SK-N-SH (cell line): ENCODE data around the gene BCAP31. TPM values are rescaled to one million over a fixed set of nuclear protein-coding genes. Genes with fewer than 3 reads are reported as not detected.
"Not testable (repeated sequence)": the region's sequence is repeated elsewhere in the genome, so short reads cannot be mapped to it uniquely, and the experiment has no call there.

Source experiments
- CTCF ChIA-PET: fragments of 300-600, 350-600 bp; formaldehyde crosslinking; extraction: SDS; loops from one replicate; lab custom pipeline; 2021; lab: Yijun Ruan, JAX
- POLR2A ChIA-PET: fragments of 350-600 bp; sonication (Branson Sonifier 250); formaldehyde crosslinking; extraction: SDS; loops from one replicate; lab custom pipeline; 2020; ENCODE audit warnings: antibody characterized with exemption, inconsistent platforms; lab: Yijun Ruan, JAX
- DNase-seq: peaks from one replicate; pipeline ENCODE4 v3.0.0; 2012
- H2AFZ ChIP-seq: fragments of 200-600 bp; sonication (generic); 2 replicates; pipeline ENCODE4 v1.8.1; 2016; ENCODE audit warnings: antibody characterized with exemption, mild to moderate bottlenecking, low read depth
- H3F3A ChIP-seq: fragments of 200-600 bp; sonication (generic); replicated peaks from 2 replicates; pipeline ENCODE3; 2016; ENCODE audit warnings: antibody characterized with exemption, mild to moderate bottlenecking; ENCODE audit not compliant: insufficient read depth
- H3K27ac ChIP-seq, 2 experiments: fragments of 200-500 bp in 1 of 2; fragments of 200-600 bp in 1 of 2; sonication (Bioruptor generic) in 1 of 2; sonication (generic), shearing (Covaris generic) in 1 of 2; 2 replicates each; pipeline versions ENCODE4 v1.5.1 to v1.6.1; 2014 to 2016; ENCODE audit warnings: low read depth in 2 of 2, inconsistent platforms in 1 of 2, low read length in 1 of 2, mild to moderate bottlenecking in 1 of 2, mixed read lengths in 1 of 2
- H3K27me3 ChIP-seq: fragments of 200-600 bp; sonication (generic), shearing (Covaris generic); 2 replicates; pipeline ENCODE4 v1.6.1; 2016; ENCODE audit warnings: mixed run types; ENCODE audit not compliant: insufficient read depth
- H3K36me3 ChIP-seq, 2 experiments: fragments of 200-500 bp in 1 of 2; fragments of 200-600 bp in 1 of 2; sonication (Bioruptor generic) in 1 of 2; sonication (generic) in 1 of 2; replicated peaks in 1 of 2; 2 replicates each; pipeline versions ENCODE3 to v1.5.1; 2014 to 2016; ENCODE audit warnings: low read length in 1 of 2, mild to moderate bottlenecking in 1 of 2; ENCODE audit not compliant: insufficient read depth in 2 of 2, control insufficient read depth in 1 of 2
- H3K4me1 ChIP-seq, 2 experiments: fragments of 200-500 bp in 1 of 2; fragments of 200-600 bp in 1 of 2; sonication (Bioruptor generic) in 1 of 2; sonication (generic), shearing (Covaris generic) in 1 of 2; 2 replicates each; pipeline versions ENCODE4 v1.5.1 to v1.6.1; 2014 to 2016; ENCODE audit warnings: low read depth in 1 of 2, low read length in 1 of 2, mixed run types in 1 of 2; ENCODE audit not compliant: insufficient read depth in 2 of 2, control insufficient read depth in 1 of 2
- H3K4me2 ChIP-seq: fragments of 200-600 bp; sonication (generic), shearing (Covaris generic); 2 replicates; pipeline ENCODE4 v1.6.1; 2017; ENCODE audit warnings: mixed run types
- H3K4me3 ChIP-seq, 2 experiments: fragments of 200-500 bp in 1 of 2; fragments of 200-600 bp in 1 of 2; sonication (Bioruptor generic) in 1 of 2; sonication (generic), shearing (Covaris generic) in 1 of 2; 2 replicates each; pipeline versions ENCODE4 v1.5.1 to v1.8.1; 2014 to 2016; ENCODE audit warnings: low read depth in 2 of 2, inconsistent platforms in 1 of 2, low read length in 1 of 2, mild to moderate bottlenecking in 1 of 2, mixed read lengths in 1 of 2, moderate library complexity in 1 of 2
- H3K79me2 ChIP-seq: fragments of 200-600 bp; sonication (generic); 2 replicates; pipeline ENCODE4 v1.8.1; 2017; ENCODE audit warnings: mild to moderate bottlenecking; ENCODE audit not compliant: insufficient read depth
- H3K9ac ChIP-seq: fragments of 200-600 bp; sonication (generic); 2 replicates; pipeline ENCODE4 v1.6.1; 2017; ENCODE audit warnings: mixed run types
- H3K9me2 ChIP-seq: fragments of 200-600 bp; sonication (generic); 2 replicates; pipeline ENCODE4 v1.6.1; 2017; ENCODE audit warnings: mixed run types
- H3K9me3 ChIP-seq: fragments of 200-600 bp; sonication (generic); 2 replicates; pipeline ENCODE4 v1.6.1; 2017; ENCODE audit warnings: mixed run types, mild to moderate bottlenecking, moderate library complexity
- H4K20me1 ChIP-seq: fragments of 200-600 bp; sonication (generic); 2 replicates; pipeline ENCODE4 v1.6.1; 2017; ENCODE audit warnings: mild to moderate bottlenecking, mixed run types; ENCODE audit not compliant: insufficient read depth
- EP300 ChIP-seq, 2 experiments: IDR thresholded peaks; 2 replicates each; pipeline versions ENCODE4 v1.4.0 to v1.6.1; 2012; ENCODE audit warnings: borderline replicate concordance in 1 of 2, low read depth in 1 of 2, low read length in 1 of 2
- RAD21 ChIP-seq: IDR thresholded peaks from 2 replicates; pipeline ENCODE4 v1.6.1; 2012; ENCODE audit warnings: mild to moderate bottlenecking, low read length
- WGBS: methylation state at CpG from one replicate; pipeline ENCODE4 v1.1.6; 2017; ENCODE audit warnings: low lambda C conversion rate; 5-methylcytosine and 5-hydroxymethylcytosine counted together
- polyA plus RNA-seq, 3 experiments: library from polyadenylated mRNA; depleted of rRNA; stranded (reverse); fragments of >200 nt; gene quantifications; 2 replicates each; pipeline ENCODE4 v1.2.3, GENCODE V29; 2012
- TF ChIP-seq, protein P1 (sequence below): IDR thresholded peaks from 2 replicates; pipeline ENCODE4 v1.4.0; 2012; ENCODE audit warnings: low read depth, borderline replicate concordance
- TF ChIP-seq, protein P2 (sequence below): IDR thresholded peaks from 2 replicates; pipeline ENCODE4 v1.6.1; 2012; ENCODE audit warnings: mild to moderate bottlenecking, low read depth, low read length, moderate library complexity

The BCAP31 gene
- polyA plus RNA-seq, 1 of the 3 experiments (the other 2 are of a cell fraction) = 173 TPM

DNA sequence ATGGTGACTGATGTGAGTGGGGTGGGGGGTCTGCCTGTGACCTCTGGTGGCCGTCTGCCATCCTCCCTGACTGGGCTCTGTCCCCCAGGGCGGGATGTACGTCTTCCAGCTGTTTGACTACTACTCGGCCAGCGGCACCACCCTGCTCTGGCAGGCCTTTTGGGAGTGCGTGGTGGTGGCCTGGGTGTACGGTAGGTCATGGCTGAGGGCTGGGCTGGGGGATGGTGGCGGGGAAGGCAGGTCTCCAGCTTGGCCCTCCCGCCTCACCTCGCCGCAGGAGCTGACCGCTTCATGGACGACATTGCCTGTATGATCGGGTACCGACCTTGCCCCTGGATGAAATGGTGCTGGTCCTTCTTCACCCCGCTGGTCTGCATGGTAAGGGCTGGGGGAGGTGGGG lies 29.9 kb downstream of the BCAP31 start:
- WGBS = 84% methylated on average over 3 of the region's 16 CpGs
- H3K36me3 ChIP-seq, H3F3A ChIP-seq, H3K4me3 ChIP-seq, H3K27me3 ChIP-seq, H4K20me1 ChIP-seq, H3K9me2 ChIP-seq, H3K4me2 ChIP-seq, H3K9ac ChIP-seq, H3K27ac ChIP-seq, H2AFZ ChIP-seq, DNase-seq, H3K9me3 ChIP-seq, POLR2A ChIA-PET: not testable (repeated sequence)
- Histone ChIP-seq H3K4me1 (peaks cover 0 to 37% of the 10 kb centered on the region in 2 experiments; a peak in 1 of 4 replicates), H3K79me2 (peaks cover 12% of the 10 kb centered on the region)
- CTCF ChIA-PET = interaction anchor here (1.0 kb wide), 1 partner anchor 85 kb away, joined by 3 read pairs; no protein-coding TSS in a partner anchor

DNA sequence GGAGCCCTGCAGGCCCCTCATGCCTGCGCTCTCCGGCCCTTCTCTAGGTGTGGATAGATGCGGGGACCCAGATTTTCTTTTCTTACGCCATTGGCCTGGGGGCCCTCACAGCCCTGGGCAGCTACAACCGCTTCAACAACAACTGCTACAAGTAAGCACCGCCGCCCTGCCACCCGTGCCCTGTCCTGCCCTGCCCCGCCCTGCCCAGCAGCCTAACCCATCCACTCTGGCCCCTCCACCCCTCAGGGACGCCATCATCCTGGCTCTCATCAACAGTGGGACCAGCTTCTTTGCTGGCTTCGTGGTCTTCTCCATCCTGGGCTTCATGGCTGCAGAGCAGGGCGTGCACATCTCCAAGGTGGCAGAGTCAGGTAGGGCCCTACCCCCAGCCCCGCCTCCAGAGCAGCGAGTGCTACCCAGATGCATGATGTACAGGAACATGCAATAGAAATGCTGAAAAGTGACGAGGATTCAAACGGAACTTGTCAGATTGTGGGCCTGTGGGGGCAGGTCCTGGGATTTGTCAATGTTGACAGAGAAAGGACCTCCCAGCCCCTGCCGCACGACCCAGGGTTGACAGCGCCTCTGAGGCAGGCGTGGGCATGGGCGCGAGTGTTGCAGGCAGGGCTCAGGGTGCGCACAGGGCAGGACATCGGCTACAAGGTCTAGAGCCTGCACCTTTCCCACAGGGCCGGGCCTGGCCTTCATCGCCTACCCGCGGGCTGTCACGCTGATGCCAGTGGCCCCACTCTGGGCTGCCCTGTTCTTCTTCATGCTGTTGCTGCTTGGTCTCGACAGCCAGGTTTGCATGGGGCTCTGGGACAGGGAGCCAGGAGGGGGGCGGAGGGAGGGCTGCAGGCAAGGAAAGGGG lies 30.7 kb downstream of the BCAP31 start:
- no peaks in the 10 kb centered on the region for H3K9me2 ChIP-seq
- no peak overlapping the region; a peak in 1 of 4 replicates for H3K27ac ChIP-seq
- DNase-seq = no peak
- no peaks in the 10 kb centered on the region; the same call in 1 of the 2 replicates for H3K27me3 ChIP-seq
- peaks cover 9% of the 10 kb centered on the region; the same call in 1 of the 2 replicates for H4K20me1 ChIP-seq
- no peak overlapping the region for H3K9ac ChIP-seq
- POLR2A ChIA-PET = interaction anchor here (1.2 kb wide), 1 partner anchor 14 kb away, joined by 3 read pairs; no protein-coding TSS in a partner anchor
- H3K36me3 ChIP-seq = peaks cover 0 to 2% of the 10 kb centered on the region in 2 experiments
- TF ChIP-seq RAD21 (no peak), EP300 (IDR thresholded peaks at IDR 0.05; ENCODE audit: borderline replicate concordance in 1 of 2, low read depth in 1 of 2, low read length in 1 of 2) (no peak)
- TF ChIP-seq, protein P1, sequence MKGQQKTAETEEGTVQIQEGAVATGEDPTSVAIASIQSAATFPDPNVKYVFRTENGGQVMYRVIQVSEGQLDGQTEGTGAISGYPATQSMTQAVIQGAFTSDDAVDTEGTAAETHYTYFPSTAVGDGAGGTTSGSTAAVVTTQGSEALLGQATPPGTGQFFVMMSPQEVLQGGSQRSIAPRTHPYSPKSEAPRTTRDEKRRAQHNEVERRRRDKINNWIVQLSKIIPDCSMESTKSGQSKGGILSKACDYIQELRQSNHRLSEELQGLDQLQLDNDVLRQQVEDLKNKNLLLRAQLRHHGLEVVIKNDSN = no peak
- TF ChIP-seq, protein P2, sequence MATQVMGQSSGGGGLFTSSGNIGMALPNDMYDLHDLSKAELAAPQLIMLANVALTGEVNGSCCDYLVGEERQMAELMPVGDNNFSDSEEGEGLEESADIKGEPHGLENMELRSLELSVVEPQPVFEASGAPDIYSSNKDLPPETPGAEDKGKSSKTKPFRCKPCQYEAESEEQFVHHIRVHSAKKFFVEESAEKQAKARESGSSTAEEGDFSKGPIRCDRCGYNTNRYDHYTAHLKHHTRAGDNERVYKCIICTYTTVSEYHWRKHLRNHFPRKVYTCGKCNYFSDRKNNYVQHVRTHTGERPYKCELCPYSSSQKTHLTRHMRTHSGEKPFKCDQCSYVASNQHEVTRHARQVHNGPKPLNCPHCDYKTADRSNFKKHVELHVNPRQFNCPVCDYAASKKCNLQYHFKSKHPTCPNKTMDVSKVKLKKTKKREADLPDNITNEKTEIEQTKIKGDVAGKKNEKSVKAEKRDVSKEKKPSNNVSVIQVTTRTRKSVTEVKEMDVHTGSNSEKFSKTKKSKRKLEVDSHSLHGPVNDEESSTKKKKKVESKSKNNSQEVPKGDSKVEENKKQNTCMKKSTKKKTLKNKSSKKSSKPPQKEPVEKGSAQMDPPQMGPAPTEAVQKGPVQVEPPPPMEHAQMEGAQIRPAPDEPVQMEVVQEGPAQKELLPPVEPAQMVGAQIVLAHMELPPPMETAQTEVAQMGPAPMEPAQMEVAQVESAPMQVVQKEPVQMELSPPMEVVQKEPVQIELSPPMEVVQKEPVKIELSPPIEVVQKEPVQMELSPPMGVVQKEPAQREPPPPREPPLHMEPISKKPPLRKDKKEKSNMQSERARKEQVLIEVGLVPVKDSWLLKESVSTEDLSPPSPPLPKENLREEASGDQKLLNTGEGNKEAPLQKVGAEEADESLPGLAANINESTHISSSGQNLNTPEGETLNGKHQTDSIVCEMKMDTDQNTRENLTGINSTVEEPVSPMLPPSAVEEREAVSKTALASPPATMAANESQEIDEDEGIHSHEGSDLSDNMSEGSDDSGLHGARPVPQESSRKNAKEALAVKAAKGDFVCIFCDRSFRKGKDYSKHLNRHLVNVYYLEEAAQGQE = no peak
- H3K4me2 ChIP-seq = no peak overlapping the region
- no peak overlapping the region for H2AFZ ChIP-seq
- peaks cover 12% of the 10 kb centered on the region for H3K79me2 ChIP-seq
- CTCF ChIA-PET = interaction anchor here (1.0 to 1.3 kb wide), 3 partner anchors 15 to 154 kb away, joined by 3 to 5 read pairs (median 3); no protein-coding TSS in a partner anchor
- no peaks in the 10 kb centered on the region for H3K9me3 ChIP-seq
- WGBS = 45% methylated on average over 19 of the region's 31 CpGs
- H3K4me3 ChIP-seq = no peak overlapping the region
- H3F3A ChIP-seq = no peaks in the 10 kb centered on the region
- peaks cover 0 to 37% of the 10 kb centered on the region in 2 experiments; a peak in 1 of 4 replicates for H3K4me1 ChIP-seq
